Activated T-cell treated with anti-CD3 and anti-CD28 coated beads for 24 hours (primary cell): ENCODE data around the gene PPARG.
"Not testable (repeated sequence)": the region's sequence is repeated elsewhere in the genome, so short reads cannot be mapped to it uniquely, and the experiment has no call there.

ENCODE experiments used
- DNase-seq: peaks from one replicate; pipeline ENCODE4 v3.0.0-alpha.2; 2020; ENCODE audit warnings: low read depth

PPARG gene

DNA sequence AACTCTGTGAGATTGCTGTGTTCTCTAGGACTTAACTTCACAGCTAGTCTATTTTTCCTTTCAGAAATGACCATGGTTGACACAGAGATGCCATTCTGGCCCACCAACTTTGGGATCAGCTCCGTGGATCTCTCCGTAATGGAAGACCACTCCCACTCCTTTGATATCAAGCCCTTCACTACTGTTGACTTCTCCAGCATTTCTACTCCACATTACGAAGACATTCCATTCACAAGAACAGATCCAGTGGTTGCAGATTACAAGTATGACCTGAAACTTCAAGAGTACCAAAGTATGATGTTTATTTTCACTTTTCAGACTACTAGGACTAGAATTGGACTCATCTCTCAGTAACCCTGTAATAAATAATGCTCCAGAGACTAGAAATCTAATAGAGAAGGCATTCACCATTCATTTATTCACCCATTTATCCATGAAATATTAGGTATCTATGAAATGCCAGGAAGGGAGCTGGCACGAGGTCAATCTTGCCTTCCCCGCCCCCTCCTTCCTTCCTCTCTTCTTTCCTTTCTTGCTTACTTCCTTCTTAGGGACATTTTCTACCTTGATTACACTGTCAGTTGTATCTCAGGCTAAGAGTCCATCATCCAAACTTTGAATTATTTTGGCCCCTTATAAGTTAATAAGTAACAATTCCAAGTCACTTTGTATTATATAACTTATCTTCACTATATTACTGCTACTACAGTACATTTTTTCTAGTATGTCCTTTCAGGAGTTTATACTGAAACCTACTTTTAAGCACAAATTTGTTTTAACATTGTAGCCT lies 91.0 kb downstream of the PPARG start:
- DNase-seq = no peak

DNA sequence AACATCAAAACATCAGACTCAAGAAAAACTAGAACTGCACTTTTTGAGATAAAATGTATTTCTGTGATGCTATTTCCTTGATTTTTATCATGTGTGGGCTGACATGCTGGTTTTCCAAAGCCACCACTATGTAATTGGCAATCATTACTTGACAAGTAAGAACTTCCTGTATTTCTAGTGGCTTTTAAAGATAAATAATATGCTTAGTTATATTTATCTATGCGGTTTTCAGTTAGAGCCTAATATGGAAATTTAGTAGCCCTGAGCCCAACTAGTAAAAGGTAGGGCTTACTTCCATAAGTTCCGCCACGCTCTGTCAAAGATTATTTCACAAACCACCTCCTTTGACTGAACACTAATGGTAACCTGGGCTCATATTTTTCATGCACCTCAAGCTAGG lies 91.6 kb downstream of the PPARG start:
- DNase-seq = no peak

DNA sequence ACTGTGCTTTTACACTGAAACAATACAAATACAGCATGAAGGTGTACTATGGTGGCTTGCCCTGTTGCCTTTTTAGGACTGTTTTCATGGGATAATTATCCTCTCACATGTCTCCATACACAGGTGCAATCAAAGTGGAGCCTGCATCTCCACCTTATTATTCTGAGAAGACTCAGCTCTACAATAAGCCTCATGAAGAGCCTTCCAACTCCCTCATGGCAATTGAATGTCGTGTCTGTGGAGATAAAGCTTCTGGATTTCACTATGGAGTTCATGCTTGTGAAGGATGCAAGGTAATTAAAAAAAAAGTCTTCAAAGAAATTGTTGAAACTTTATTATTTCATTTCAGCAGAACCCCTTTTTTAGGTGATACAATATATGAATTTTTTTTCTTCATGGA lies 92.3 kb downstream of the PPARG start:
- DNase-seq = no peak

DNA sequence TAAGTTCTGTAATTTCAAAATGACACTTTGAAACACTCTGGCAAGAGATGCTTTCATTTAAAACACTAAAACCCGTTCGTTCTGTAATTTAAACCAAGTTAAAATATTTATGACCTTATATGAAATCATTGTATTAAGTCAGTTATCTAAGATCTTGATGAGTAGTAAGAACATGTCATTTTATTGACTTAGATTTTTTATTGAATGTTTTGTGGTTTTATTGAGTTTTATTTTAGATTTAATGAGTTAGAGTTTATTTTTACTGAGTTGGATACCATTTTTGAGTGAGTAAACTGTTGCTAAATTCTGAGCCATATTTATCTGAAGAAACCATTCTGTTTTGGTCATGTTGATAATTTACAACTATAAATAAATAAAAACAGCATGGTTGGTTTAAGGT lies 94.3 kb downstream of the PPARG start:
- DNase-seq = no peak

DNA sequence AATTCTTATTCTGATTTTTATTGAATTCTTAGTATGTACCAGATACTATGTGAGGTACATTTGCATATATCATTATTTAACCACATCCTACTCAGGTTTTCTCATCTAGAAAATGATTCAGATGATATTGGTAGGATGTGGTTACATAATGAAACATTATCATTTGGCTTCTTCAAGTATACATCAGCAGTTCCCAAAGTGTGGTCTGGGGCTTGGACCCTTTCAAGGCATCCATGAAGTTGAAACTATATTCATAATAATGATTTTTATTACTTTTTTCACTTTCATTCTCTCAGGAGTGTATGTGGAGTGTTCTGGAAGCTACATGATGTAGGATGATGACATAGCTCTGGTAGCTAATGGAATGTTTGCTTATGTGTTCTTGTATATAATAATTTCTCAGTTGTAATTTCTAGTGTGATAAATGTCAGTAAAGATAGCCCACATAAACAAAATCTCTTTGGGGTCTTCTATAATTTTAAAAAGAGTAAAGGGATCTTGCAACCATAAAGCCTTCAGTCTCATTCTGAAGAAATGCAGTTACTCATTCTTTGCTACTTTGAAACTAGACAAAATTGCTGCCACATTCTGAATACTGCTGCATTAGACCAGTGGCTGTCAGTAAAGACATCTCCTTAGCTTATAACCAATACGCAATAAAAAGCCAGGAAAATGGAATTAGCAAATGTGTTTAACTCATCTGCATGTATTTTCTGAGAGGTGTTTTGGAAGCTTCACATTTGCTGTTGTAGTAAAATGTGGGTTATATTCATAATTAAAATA lies 95.8 kb downstream of the PPARG start:
- DNase-seq = no peak

DNA sequence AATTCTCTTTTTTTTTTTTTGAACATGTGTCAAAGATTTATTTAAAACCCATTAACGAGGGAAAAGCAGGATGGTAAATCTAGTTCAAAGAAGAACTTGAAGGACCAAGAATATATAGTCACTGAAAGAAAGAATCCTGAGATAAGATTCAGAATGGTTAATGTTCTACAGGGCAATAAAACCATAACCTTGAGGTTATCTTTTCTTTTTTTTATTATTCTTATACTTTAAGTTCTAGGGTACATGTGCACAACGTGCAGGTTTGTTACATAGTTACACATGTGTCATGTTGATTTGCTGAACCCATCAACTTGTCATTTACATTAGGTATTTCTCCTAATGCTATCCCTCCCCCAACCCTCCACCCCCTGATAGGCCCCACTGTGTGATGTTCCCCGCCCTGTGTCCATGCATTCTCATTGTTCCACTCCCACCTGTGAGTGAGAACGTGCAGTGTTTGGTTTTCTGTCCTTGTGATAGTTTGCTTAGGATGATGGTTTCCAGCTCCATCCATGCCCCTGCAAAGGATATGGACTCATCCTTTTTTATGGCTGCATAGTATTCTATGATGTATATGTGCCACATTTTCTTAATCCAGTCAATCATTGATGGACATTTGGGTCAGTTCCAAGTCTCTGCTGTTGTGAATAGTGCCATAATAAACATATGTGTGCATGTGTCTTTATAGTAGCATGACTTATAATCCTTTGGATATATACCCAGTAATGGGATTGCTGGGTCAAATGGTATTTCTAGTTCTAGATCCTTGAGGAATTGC lies 97.8 kb downstream of the PPARG start:
- DNase-seq = not testable (repeated sequence)

DNA sequence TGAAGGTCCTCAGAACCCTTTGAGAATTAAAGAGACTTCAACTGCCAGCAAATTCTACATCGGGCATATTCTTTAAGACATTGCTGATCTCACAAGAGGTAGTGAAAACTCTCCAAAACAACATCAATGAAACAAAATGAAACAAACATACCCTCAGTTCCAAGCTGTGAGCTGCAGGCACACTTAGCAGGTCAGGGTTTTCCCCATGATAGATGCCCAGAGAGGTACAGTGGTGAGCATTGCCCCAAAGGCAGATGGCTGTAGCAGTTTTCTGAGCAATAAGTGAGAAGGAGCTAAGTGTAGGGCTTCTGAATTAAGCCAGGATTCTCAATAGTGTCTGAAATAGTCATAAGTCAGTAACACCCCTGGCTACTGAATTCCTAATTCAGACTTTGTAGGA lies 99.3 kb downstream of the PPARG start:
- no peak for DNase-seq

DNA sequence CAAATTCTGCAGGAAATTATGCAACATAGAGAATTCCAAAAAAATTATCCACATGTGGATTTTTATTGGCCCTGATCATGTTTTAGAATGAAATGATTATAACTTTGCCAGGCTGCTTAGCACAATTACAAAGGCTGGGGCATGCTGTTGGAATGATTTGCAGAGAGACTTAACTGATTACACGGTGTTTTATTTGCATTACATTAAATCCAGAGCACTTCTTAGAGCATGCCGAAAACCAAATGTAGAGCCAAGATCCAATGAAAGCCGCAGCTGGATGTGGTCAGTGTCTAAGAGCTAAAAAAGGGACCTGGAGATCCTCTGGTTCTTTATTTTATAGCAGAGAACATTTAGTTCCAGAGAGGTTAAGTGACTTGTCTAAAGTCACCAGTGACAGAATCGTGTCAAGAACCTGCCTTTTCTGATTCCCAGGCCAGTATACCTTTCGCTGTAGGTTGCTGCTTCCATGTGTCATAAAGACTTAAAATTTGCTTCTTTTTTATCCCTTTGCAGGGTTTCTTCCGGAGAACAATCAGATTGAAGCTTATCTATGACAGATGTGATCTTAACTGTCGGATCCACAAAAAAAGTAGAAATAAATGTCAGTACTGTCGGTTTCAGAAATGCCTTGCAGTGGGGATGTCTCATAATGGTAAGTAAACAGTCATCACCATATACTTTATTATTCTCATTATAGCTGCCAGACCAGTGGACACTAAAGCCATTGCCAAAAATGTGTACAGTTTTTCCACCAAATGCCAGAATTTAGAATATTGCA lies 103.4 kb downstream of the PPARG start:
- DNase-seq = no peak

DNA sequence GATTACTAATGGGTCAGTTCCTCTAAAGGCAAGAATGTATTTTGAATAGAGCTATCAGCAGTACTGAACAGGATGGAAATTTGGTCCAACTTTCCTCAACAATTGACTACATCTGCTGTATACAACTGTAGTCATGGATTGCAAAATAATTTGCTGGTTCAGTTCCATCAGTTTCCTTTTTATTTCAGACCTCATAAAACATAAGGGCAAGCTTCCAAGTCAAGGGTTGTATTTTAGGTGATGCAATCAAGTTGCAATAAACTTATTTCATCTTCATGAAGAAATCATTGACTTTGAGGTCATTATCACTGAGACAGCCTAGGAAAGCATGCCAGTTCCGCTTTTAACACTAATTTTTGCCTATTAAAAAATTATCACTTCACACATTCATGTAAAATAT lies 105.0 kb downstream of the PPARG start:
- DNase-seq = no peak

DNA sequence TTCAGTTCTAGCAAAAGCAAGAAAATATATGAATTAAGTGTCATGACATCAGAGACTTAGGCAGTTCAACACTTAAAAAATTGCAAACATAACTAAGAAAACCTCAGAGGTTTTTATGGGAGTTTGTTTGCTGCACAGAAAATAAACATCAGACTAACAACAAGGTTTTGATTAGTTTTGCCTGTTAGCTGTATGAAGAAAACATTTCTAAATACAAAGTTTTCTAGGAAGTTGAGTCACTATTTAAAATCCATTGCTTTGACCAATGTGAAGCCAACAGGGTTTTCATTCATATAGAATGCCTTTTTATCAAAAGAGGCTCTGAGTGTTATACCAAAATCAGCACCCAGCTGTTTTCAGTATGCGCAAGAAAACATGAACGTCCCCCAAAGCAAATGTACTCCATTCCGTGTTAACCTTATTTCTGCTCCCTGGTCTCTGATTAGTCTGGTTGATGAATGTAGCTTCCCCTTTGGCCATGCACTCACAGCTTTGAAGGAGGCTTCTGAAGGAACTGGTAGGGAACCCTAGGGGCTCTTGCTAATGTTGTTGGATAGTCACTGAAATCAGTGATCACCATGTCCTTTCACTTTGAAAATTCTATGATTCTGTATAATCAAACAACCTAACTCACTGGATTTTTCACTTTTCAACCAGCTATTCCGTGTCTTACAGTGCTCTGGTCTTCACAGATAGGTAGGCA lies 105.8 kb downstream of the PPARG start:
- DNase-seq = no peak

DNA sequence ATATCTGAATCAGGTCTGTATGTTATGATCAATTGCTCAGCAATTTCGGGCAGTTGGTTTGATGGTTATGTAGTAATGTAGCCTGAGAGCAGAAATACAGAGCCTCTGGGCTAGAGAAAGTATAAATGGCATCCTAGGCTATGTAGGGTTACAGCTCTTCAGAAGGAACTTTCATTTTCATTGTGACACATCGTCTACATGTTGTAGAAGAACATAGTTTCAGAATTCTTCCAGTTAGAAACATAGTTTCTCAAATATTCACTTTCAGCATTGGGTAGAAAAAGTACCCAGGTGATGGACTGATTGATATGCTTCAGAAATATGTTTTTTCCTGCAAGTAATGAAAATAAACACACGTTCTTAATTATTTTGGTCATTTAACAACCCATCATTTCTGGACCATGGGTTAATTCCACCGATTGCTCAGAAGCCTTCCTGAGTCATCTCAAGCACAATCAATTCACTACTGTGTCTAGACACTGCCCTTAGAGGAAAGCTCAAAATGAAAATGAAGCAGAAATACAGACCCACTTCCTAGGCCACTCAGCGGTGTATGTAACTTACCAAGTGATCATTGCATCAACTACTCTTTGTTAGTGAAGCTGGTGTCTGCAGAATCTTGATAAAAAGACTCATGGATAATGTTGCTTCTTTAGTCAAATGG lies 106.6 kb downstream of the PPARG start:
- DNase-seq = peak; percentile 12

DNA sequence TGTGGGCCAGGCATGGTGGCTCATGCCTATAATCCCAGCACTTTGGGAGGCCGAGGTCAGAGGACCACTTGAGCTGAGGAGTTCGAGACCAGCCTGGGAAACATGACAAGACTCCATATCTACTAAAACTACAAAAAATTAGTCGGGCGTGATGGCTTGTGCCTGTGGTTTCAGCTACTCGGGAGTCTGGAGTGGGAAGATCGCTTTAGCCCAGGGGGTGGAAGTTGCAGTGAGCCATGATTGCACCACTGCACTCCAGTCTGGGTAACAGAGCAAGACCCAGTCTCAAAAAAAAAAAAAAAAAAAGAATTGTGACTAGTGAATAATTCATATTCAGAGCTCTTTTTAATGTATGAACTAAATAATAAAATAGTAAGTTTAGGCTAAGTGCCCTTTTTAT lies 107.6 kb downstream of the PPARG start:
- no peak for DNase-seq

DNA sequence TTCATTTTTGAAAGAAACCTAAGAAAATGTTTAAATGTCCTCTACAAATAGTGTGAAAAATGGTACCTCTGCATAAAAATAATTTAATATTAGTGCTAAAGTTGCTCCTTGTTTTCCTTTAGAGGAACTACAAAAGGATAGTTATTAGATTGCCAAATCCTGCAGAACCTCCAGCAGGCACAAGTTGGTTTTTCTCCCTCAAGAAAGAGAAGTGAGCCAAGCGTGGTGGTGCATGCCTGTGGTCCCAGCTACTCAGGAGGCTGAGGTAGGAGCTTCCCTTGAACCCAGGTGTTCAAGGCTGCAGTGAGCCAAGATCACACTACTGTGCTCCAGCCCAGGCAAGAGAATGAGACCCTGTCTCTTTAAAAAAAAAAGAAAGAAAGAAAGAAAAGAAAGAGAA lies 110.4 kb downstream of the PPARG start:
- DNase-seq = no peak

DNA sequence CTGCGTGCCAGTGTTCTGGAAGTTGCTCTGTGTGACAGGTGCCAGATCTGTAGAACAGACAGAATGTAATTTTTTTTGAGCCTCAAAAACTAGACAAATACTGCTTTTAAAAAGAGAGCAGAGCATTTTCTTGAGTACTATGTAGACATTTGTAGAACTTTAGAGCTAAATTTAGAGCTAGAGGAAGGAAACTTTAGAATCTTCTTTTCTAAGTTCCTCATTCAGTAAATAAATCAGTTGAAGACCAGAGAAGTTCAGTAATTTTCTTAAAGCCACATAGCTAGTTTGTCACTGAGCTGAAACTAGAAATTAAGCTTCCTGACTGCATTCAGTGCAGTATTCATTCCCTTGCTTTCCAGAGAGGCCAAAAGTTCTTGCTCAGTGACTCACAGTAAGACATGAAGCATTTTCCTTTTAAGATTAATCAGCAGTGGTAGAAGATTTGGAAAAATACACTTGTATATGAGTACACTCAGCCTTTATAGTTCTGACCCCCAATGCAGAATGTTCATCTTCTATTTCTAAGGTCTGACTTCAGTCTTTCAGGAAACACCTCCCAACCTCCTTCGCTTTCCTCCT lies 111.8 kb downstream of the PPARG start:
- no peak for DNase-seq

DNA sequence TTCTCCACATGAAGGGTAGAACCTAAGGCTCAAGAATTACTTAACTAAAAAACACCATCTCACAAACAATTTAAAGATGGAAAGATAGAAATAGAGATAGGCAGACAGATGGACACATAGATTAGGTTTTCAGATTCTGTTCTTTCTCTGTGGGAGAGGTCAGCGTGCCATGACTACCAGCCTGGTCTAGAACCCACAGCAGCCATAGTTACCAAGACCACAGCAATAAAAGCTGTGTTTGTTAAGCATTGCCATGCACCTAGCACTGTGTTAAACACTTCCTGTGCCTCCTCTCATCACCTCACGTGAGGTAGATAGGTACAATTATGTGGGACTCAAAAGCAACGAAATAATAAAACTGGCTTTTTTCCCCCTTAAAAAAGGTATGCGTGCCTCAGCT lies 112.3 kb downstream of the PPARG start:
- DNase-seq = no peak

DNA sequence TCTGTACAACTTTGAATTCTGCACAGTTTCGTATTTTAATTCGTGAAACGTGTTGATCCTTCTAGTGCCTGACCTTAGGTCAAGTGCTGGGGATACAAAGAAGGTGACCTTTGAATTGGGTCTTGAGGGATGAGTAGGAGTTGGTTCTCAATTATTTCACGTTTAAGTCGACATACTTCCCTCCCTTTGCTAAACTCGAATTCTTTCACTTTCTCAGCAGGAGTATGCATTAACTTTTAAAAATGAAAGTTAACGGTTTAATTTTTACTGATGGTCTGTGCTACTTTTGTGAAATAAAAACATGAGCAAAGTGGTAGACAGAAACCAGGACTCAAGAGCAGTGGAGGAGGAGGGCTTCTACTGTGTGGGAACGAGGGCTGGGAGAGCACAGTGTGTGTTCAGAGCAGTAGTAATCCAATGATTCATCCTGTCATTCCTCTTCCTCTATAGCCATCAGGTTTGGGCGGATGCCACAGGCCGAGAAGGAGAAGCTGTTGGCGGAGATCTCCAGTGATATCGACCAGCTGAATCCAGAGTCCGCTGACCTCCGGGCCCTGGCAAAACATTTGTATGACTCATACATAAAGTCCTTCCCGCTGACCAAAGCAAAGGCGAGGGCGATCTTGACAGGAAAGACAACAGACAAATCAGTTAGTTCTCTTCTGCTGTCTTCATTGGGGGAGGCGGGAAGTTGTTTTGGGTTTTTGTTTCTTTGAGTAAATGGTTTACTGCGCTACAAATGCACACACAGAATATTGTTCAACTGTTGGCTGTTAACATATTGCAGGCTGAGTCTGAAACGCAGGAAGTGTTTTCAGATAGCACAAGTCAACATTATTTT lies 116.8 kb downstream of the PPARG start:
- no peak for DNase-seq

DNA sequence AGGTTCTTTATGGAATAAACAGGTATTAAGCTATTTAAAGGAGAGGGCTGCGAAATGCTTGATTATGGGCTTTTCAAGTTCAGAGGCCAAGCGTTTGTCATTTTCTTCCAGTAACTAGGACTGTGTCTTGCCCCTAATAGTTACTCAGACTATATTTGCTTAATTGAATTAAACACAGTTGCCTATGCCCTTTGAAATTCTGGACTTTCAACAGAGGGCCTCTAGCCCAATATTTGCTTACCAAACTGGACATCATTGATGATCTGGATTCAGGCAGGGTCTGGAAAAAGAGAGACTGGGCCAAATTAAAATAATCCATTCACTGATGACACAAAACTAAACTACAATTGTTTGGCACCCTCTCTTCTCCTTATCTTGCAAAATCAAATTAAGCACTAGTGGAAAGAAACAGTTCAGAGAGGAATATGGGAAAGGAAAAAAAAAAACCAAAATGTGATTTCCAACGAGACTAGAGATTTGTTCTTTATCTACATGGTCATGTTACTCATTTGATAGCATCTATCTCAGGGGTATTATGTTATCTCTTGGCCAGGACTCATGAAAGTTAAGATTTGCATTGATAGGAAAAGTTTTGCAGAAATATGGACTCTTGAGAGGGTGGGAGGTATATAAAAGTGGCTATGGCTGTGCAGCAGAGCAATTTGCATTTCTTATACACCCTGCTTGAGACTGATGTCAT lies 120.3 kb downstream of the PPARG start:
- no peak for DNase-seq

DNA sequence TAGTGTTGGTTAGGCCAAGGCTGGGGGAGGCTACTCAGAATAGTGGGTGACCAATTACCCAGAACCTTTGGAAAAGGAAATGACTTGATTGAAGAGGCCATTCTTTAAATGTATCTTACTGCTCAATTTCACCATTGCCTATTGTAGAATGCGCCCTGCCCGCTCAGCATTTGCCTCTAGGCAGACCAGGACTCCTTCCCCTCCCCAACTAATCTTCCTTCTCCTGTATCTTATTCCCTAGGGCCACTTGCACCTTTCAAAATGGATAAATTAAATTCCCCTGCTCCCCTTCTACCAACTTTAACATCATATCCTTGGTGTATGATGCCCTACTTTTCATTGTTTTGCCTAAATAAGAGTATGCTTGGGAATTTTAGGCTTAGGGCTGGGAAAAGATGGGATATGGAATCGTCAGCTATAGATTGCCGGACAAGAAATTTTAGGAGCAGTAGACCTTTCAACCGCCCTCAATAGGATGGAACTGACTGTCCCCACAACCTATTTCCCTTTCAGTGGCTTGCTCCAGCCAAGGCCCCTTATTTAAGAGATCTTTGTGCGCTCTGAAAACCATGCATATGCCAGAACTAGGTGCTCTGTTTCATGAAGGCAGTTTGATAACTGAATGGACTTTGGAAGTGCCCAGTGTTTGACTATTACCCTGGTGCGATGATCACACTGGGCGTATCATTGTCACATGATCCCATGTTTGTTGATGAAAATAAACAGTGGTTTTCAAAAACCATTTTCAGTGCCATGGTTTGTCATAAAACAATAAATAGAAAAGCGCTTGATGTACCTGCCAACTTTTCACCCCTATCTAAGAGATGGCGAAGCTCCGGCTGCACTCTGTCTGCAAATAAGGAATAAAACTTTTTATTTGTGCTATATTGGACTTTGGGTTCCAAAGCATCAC lies 121.1 kb downstream of the PPARG start:
- DNase-seq = no peak
